A549 (cell line): Measurements from ENCODE around the gene FXR2. TPM values are rescaled to one million over a fixed set of nuclear protein-coding genes. Genes with fewer than 3 reads are reported as not detected.
A peak's percentile ranks its signal among the peaks of the same experiment; 100 is the strongest.

Experiments used
- ATAC-seq, 2 experiments: fragments of 200-7000 bp in 1 of 2; fragments of >200 bp in 1 of 2; cut with Nextera tagmentation in 1 of 2; cut with Tn5 transposase in 1 of 2; 3 replicates each; pipeline versions ENCODE4 v1.8.0 to v1.9.1; 2018 to 2020; ENCODE audit warnings: mild to moderate bottlenecking in 1 of 2, moderate library complexity in 1 of 2
- CTCF ChIA-PET: fragments of 300-600 bp; sonication (Branson Sonifier 250); formaldehyde crosslinking; extraction: SDS; loops from one replicate; lab custom pipeline; 2021; ENCODE audit warnings: antibody characterized with exemption, inconsistent platforms; lab: Yijun Ruan, JAX
- POLR2A ChIA-PET: fragments of 350-600 bp; formaldehyde crosslinking; extraction: SDS; loops from one replicate; lab custom pipeline; 2021; ENCODE audit warnings: antibody characterized with exemption, inconsistent platforms; lab: Yijun Ruan, JAX
- DNase-seq, 2 experiments: peaks; one replicate each; pipeline versions ENCODE4 v3.0.0 to v3.0.0-alpha.2; 2011 to 2016; ENCODE audit warnings: low read depth in 1 of 2, low spot score in 1 of 2
- FAIRE-seq: peaks from 2 replicates; lab custom pipeline; 2011; peaks lifted over from hg19 to GRCh38; lab: Jason Lieb, UNC
- H3K27ac ChIP-seq, 2 experiments: fragments of >200 bp; sonication (Bioruptor Twin); formaldehyde crosslinking; 3 replicates each; pipeline ENCODE4 v1.5.1; 2016 to 2017
- H3K4me1 ChIP-seq: fragments of >200 bp; sonication (Bioruptor Twin); formaldehyde crosslinking; 3 replicates; pipeline ENCODE4 v1.6.1; 2016
- H3K4me2 ChIP-seq: fragments of >200 bp; sonication (Bioruptor Twin); formaldehyde crosslinking; 3 replicates; pipeline ENCODE4 v1.6.1; 2016
- H3K4me3 ChIP-seq: fragments of >200 bp; sonication (Bioruptor Twin); formaldehyde crosslinking; 3 replicates; pipeline ENCODE4 v1.5.1; 2016
- H3K9me3 ChIP-seq: fragments of >200 bp; sonication (Bioruptor Twin); formaldehyde crosslinking; 3 replicates; pipeline ENCODE4 v1.6.1; 2016
- BHLHE40 ChIP-seq: IDR thresholded peaks from 2 replicates; pipeline ENCODE4 v1.6.1; 2012; ENCODE audit warnings: low read depth, low read length, inconsistent platforms
- CBX8 ChIP-seq: fragments of 200-600 bp; sonication (generic); IDR thresholded peaks from 2 replicates; pipeline ENCODE4 v1.6.1; 2016
- CEBPB ChIP-seq, 2 experiments: fragments of >200 bp in 1 of 2; sonication (Bioruptor Twin) in 1 of 2; formaldehyde crosslinking in 1 of 2; IDR thresholded peaks; 2 replicates each; pipeline ENCODE4 v1.6.1; 2012 to 2016
- CHD2 ChIP-seq: fragments of 150-350 bp; IDR thresholded peaks from 2 replicates; pipeline ENCODE4 v1.6.1; 2014; ENCODE audit warnings: low read length; ENCODE audit not compliant: partially characterized antibody
- CTCF ChIP-seq: fragments of >200 bp; sonication (Bioruptor Twin); formaldehyde crosslinking; IDR thresholded peaks from 3 replicates; pipeline ENCODE4 v1.5.1; 2016
- E2F6 ChIP-seq: IDR thresholded peaks from 2 replicates; pipeline ENCODE4 v1.6.1; 2012; ENCODE audit warnings: low read depth, borderline replicate concordance
- EHMT2 ChIP-seq: fragments of 200-600 bp; sonication (generic); IDR thresholded peaks from 2 replicates; pipeline ENCODE4 v1.6.1; 2016; ENCODE audit warnings: antibody characterized with exemption, low read depth, mild to moderate bottlenecking, moderate library complexity
- EP300 ChIP-seq, 2 experiments: fragments of >200 bp; sonication (Bioruptor Twin); formaldehyde crosslinking; IDR thresholded peaks; 2 replicates in 1 of 2; 3 replicates in 1 of 2; pipeline ENCODE4 v1.6.1; 2016 to 2017
- FOXS1 ChIP-seq: fragments of 250-450 bp; sonication (Bioruptor Pico); IDR thresholded peaks from 2 replicates; pipeline ENCODE4 v1.5.0; 2020; ENCODE audit warnings: mild to moderate bottlenecking, moderate library complexity
- GATA3 ChIP-seq: IDR thresholded peaks from 2 replicates; pipeline ENCODE4 v1.6.1; 2012; ENCODE audit warnings: borderline replicate concordance
- HDAC2 ChIP-seq: fragments of 200-600 bp; sonication (generic); IDR thresholded peaks from 2 replicates; pipeline ENCODE4 v1.6.1; 2016
- HOXB5 ChIP-seq: fragments of 250-450 bp; sonication (Bioruptor Pico); IDR thresholded peaks from 2 replicates; pipeline ENCODE4 v1.5.0; 2020; ENCODE audit warnings: mild to moderate bottlenecking, moderate library complexity
- JUNB ChIP-seq: fragments of >200 bp; sonication (Bioruptor Twin); formaldehyde crosslinking; IDR thresholded peaks from 2 replicates; pipeline ENCODE4 v1.6.1; 2016
- KDM1A ChIP-seq: fragments of 200-600 bp; sonication (generic); IDR thresholded peaks from 2 replicates; pipeline ENCODE4 v1.6.1; 2016; ENCODE audit warnings: low read depth, mild to moderate bottlenecking
- MAFK ChIP-seq: fragments of 450-650 bp; IDR thresholded peaks from 2 replicates; pipeline ENCODE4 v1.6.1; 2014; ENCODE audit not compliant: partially characterized antibody
- NFE2L2 ChIP-seq: fragments of 150-350 bp; conservative IDR thresholded peaks from 2 replicates; pipeline ENCODE4 v1.6.1; 2014; ENCODE audit warnings: low read length
- NR3C1 ChIP-seq: fragments of >200 bp; sonication (Bioruptor Twin); formaldehyde crosslinking; IDR thresholded peaks from 3 replicates; pipeline ENCODE4 v1.6.1; 2017
- PBX3 ChIP-seq: IDR thresholded peaks from 2 replicates; pipeline ENCODE4 v1.6.1; 2012
- POLR2A ChIP-seq: IDR thresholded peaks from 2 replicates; pipeline ENCODE4 v1.6.1; 2012; ENCODE audit warnings: mild to moderate bottlenecking, low read length
- RAD21 ChIP-seq, 2 experiments: fragments of >200 bp in 1 of 2; sonication (Bioruptor Twin) in 1 of 2; formaldehyde crosslinking in 1 of 2; IDR thresholded peaks in 1 of 2; conservative IDR thresholded peaks in 1 of 2; 2 replicates in 1 of 2; 3 replicates in 1 of 2; pipeline ENCODE4 v1.6.1; 2012 to 2018; ENCODE audit warnings: inconsistent platforms in 1 of 2
- RCOR1 ChIP-seq: fragments of 150-350 bp; IDR thresholded peaks from 2 replicates; pipeline ENCODE4 v1.6.1; 2014; ENCODE audit warnings: antibody characterized with exemption, low read length, low read depth
- RFX5 ChIP-seq: fragments of 450-650 bp; IDR thresholded peaks from 2 replicates; pipeline ENCODE4 v1.7.1; 2014; ENCODE audit warnings: antibody characterized with exemption, mild to moderate bottlenecking, moderate library complexity
- SMC3 ChIP-seq: fragments of >200 bp; sonication (Bioruptor Twin); formaldehyde crosslinking; IDR thresholded peaks from 3 replicates; pipeline ENCODE4 v1.6.1; 2018; ENCODE audit warnings: inconsistent platforms
- SREBF2 ChIP-seq: fragments of 450-650 bp; IDR thresholded peaks from 2 replicates; pipeline ENCODE4 v1.6.1; 2014; ENCODE audit warnings: mild to moderate bottlenecking, moderate library complexity
- TFCP2L1 ChIP-seq: fragments of 250-450 bp; sonication (Bioruptor Pico); IDR thresholded peaks from 2 replicates; pipeline ENCODE4 v1.5.0; 2021; ENCODE audit warnings: mild to moderate bottlenecking
- ZC3H11A ChIP-seq: fragments of 450-650 bp; IDR thresholded peaks from 2 replicates; pipeline ENCODE4 v1.6.1; 2014; ENCODE audit warnings: antibody characterized with exemption, mild to moderate bottlenecking
- ZFP36 ChIP-seq: fragments of 450-650 bp; IDR thresholded peaks from 2 replicates; pipeline ENCODE4 v1.6.1; 2014; ENCODE audit warnings: borderline replicate concordance; ENCODE audit not compliant: partially characterized antibody
- WGBS: methylation state at CpG from one replicate; pipeline ENCODE4 v1.1.6; 2017; ENCODE audit errors: missing lambda C conversion rate; 5-methylcytosine and 5-hydroxymethylcytosine counted together
- polyA plus RNA-seq, 4 experiments: library from polyadenylated mRNA; depleted of rRNA in 3 of 4; stranded (reverse); fragments of >200 nt; fragmentation: RNase III in 1 of 4; extraction: RNeasy Plus Mini Kit Qiagen cat#74134 plus additional on column Dnase treatment in 1 of 4; gene quantifications; 2 replicates in 3 of 4; 3 replicates in 1 of 4; pipeline ENCODE4 v1.2.3, GENCODE V29; 2011 to 2017
- TF ChIP-seq, protein P1 (sequence below): fragments of >200 bp; sonication (Bioruptor Twin); formaldehyde crosslinking; IDR thresholded peaks from 2 replicates; pipeline ENCODE4 v1.6.1; 2016
- TF ChIP-seq, protein P2 (sequence below): fragments of 150-350 bp; IDR thresholded peaks from 2 replicates; pipeline ENCODE4 v1.6.1; 2014; ENCODE audit warnings: low read depth, mild to moderate bottlenecking, low read length
- TF ChIP-seq, protein P3 (sequence below): fragments of 250-450 bp; sonication (Bioruptor Pico); IDR thresholded peaks from 2 replicates; pipeline ENCODE4 v1.5.0; 2020; ENCODE audit warnings: low read depth, mild to moderate bottlenecking, moderate library complexity

The FXR2 gene
- polyA plus RNA-seq, 2 of the 4 experiments (the other 2 are of a cell fraction) = 40.7 to 45.2 TPM

- Histone ChIP-seq H3K4me2 (no peak overlapping the region), H3K4me1 (peaks cover 2% of the 10 kb centered on the region; the same call in 2 of the 3 replicates), H3K9me3 (no peaks in the 10 kb centered on the region), H3K27ac (no peak overlapping the region), H3K4me3 (no peak overlapping the region)
- TF ChIP-seq TFCP2L1 (CRISPR knock-in tag) (no peak), CBX8 (no peak), HDAC2 (no peak), SREBF2 (no peak), KDM1A (no peak), NR3C1 (no peak), E2F6 (no peak), JUNB (no peak), PBX3 (no peak), POLR2A (no peak), RAD21 (conservative IDR thresholded peaks at IDR 0.05 in 1 of 2, IDR thresholded peaks at IDR 0.05 in 1 of 2) (no peak), FOXS1 (no peak), ZC3H11A (no peak), CHD2 (no peak), NFE2L2 (no peak), MAFK (no peak), CEBPB (IDR thresholded peaks at IDR 0.05) (no peak)
- ATAC-seq (peak; percentile 30 to 37; a peak in 3 of 6 replicates), DNase-seq (peak in 1 of 2 experiments; percentile 29), FAIRE-seq (peak; percentile 63)
- ChIA-PET POLR2A (interaction anchor here (0.8 to 4.3 kb wide), 3 partner anchors 17 to 69 kb away, joined by 3 to 52 read pairs (median 4); partner anchors contain the start of genes ATP1B2, TP53 and WRAP53), CTCF (interaction anchor here (0.7 to 8.2 kb wide), 20 partner anchors 9 to 237 kb away, joined by 3 to 191 read pairs (median 10); partner anchors contain the start of genes ATP1B2, DNAH2, EFNB3 and FXR2)
- WGBS = 49% methylated on average over 2 of the region's 2 CpGs
Measured at GRCh38 chr17:7633093-7633492, 18.4 kb upstream of the FXR2 start.

GRCh38 chr17:7632492-7632894, 17.8 kb upstream of the FXR2 start:
- TF ChIP-seq TFCP2L1 (CRISPR knock-in tag) (no peak), ZFP36 (no peak), RCOR1 (no peak), CTCF (peak; percentile 56; the same call in 2 of the 3 replicates), SMC3 (peak; percentile 50), EHMT2 (no peak), MAFK (no peak), KDM1A (no peak), RAD21 (conservative IDR thresholded peaks at IDR 0.05 in 1 of 2, IDR thresholded peaks at IDR 0.05 in 1 of 2) (peak; percentile 51 to 61), EP300 (IDR thresholded peaks at IDR 0.05) (no peak), SREBF2 (no peak), BHLHE40 (no peak), RFX5 (no peak), JUNB (no peak), GATA3 (no peak), HOXB5 (no peak)
- TF ChIP-seq, protein P1, sequence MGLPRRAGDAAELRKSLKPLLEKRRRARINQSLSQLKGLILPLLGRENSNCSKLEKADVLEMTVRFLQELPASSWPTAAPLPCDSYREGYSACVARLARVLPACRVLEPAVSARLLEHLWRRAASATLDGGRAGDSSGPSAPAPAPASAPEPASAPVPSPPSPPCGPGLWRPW = no peak
- TF ChIP-seq, protein P2, sequence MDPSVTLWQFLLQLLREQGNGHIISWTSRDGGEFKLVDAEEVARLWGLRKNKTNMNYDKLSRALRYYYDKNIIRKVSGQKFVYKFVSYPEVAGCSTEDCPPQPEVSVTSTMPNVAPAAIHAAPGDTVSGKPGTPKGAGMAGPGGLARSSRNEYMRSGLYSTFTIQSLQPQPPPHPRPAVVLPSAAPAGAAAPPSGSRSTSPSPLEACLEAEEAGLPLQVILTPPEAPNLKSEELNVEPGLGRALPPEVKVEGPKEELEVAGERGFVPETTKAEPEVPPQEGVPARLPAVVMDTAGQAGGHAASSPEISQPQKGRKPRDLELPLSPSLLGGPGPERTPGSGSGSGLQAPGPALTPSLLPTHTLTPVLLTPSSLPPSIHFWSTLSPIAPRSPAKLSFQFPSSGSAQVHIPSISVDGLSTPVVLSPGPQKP = no peak
- TF ChIP-seq, protein P3, sequence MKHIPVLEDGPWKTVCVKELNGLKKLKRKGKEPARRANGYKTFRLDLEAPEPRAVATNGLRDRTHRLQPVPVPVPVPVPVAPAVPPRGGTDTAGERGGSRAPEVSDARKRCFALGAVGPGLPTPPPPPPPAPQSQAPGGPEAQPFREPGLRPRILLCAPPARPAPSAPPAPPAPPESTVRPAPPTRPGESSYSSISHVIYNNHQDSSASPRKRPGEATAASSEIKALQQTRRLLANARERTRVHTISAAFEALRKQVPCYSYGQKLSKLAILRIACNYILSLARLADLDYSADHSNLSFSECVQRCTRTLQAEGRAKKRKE (CRISPR knock-in tag) = no peak
- DNase-seq (peak; percentile 71 to 79), ATAC-seq (peak; percentile 57 to 69; a peak in 5 of 6 replicates), FAIRE-seq (no peak)
- WGBS = 34% methylated on average over 6 of the region's 6 CpGs
- no peaks in the 10 kb centered on the region for H3K9me3 ChIP-seq
- POLR2A ChIA-PET = interaction anchor here (0.8 to 4.3 kb wide), 3 partner anchors 18 to 69 kb away, joined by 3 to 52 read pairs (median 4); partner anchors contain the start of genes ATP1B2, TP53 and WRAP53
- peak overlapping the region in 1 of 2 experiments; percentile 52; a peak in 2 of 6 replicates for H3K27ac ChIP-seq
- CTCF ChIA-PET = interaction anchor here (0.7 to 8.2 kb wide), 22 partner anchors 10 to 238 kb away, joined by 3 to 191 read pairs (median 8); partner anchors contain the start of genes ATP1B2, DNAH2, FXR2 and TP53
- H3K4me2 ChIP-seq = no peak overlapping the region
- no peak overlapping the region for H3K4me3 ChIP-seq
- peaks cover 5% of the 10 kb centered on the region; the same call in 2 of the 3 replicates for H3K4me1 ChIP-seq
